22Rv1 (cell line): ENCODE data around the gene TMEM213.

Experiments
- H3K27ac ChIP-seq: fragments of 450-650 bp; 2 replicates; pipeline ENCODE4 v1.5.1; 2017
- CTCF ChIP-seq: fragments of 450-650 bp; IDR thresholded peaks from 2 replicates; pipeline ENCODE4 v1.5.1; 2017; ENCODE audit warnings: mild to moderate bottlenecking
- ZFX ChIP-seq: fragments of 450-650 bp; IDR thresholded peaks from 2 replicates; pipeline ENCODE4 v1.6.1; 2017; ENCODE audit warnings: antibody characterized with exemption, borderline replicate concordance

TMEM213 gene

GRCh38 chr7:138842111-138842510, 44.3 kb downstream of the TMEM213 start:
- TF ChIP-seq CTCF (no peak), ZFX (no peak)
- H3K27ac ChIP-seq, result no peak overlapping the region

GRCh38 chr7:138843632-138844580, 46.1 kb downstream of the TMEM213 start:
- TF ChIP-seq CTCF (no peak), ZFX (no peak)
- H3K27ac ChIP-seq, result no peak overlapping the region

- TF ChIP-seq CTCF, result no peak
- no peak for TF ChIP-seq ZFX
- no peak overlapping the region for H3K27ac ChIP-seq
Observed at GRCh38 chr7:138845711-138846110, 47.9 kb downstream of the TMEM213 start.

- H3K27ac ChIP-seq, result no peak overlapping the region
- no peak for TF ChIP-seq ZFX
- no peak for TF ChIP-seq CTCF
Observed at GRCh38 chr7:138848056-138848980, 50.5 kb downstream of the TMEM213 start.

GRCh38 chr7:138849701-138850100, 51.9 kb downstream of the TMEM213 start:
- no peak overlapping the region for H3K27ac ChIP-seq
- TF ChIP-seq ZFX (no peak), CTCF (no peak)

GRCh38 chr7:138852469-138852868, 54.7 kb downstream of the TMEM213 start:
- no peak for TF ChIP-seq ZFX
- TF ChIP-seq CTCF, result no peak
- no peak overlapping the region for H3K27ac ChIP-seq

- no peak for TF ChIP-seq ZFX
- TF ChIP-seq CTCF, result no peak
- no peak overlapping the region for H3K27ac ChIP-seq
Observed at GRCh38 chr7:138853448-138853847, 55.7 kb downstream of the TMEM213 start.
